SIG-M5 (cell line): ENCODE results near the gene ME3.

Source experiments
- DNase-seq: peaks from one replicate; lab custom pipeline; 2025; lab: John Stamatoyannopoulos, UW

ME3 gene

GRCh38 chr11:86487671-86488070 lies 184.7 kb downstream of the ME3 start:
- no peak for DNase-seq

- DNase-seq = no peak
Measured at GRCh38 chr11:86486261-86487030, 186.0 kb downstream of the ME3 start.

- DNase-seq = no peak
Measured at GRCh38 chr11:86484795-86485166, 187.6 kb downstream of the ME3 start.

- DNase-seq = no peak
Measured at GRCh38 chr11:86483940-86484794, 188.2 kb downstream of the ME3 start.

GRCh38 chr11:86483610-86483939 lies 188.8 kb downstream of the ME3 start:
- DNase-seq = no peak

GRCh38 chr11:86482692-86483091 lies 189.7 kb downstream of the ME3 start:
- no peak for DNase-seq

- DNase-seq = no peak
Measured at GRCh38 chr11:86481399-86481798, 191.0 kb downstream of the ME3 start.

- DNase-seq = no peak
Measured at GRCh38 chr11:86478348-86478747, 194.1 kb downstream of the ME3 start.

GRCh38 chr11:86477495-86478155 lies 194.8 kb downstream of the ME3 start:
- DNase-seq = no peak

- no peak for DNase-seq
Measured at GRCh38 chr11:86476109-86476861, 196.1 kb downstream of the ME3 start.

- DNase-seq = no peak
Measured at GRCh38 chr11:86475027-86475426, 197.4 kb downstream of the ME3 start.

- DNase-seq = no peak
Measured at GRCh38 chr11:86473991-86474833, 198.2 kb downstream of the ME3 start.

GRCh38 chr11:86469491-86470388 lies 202.7 kb downstream of the ME3 start:
- no peak for DNase-seq

- no peak for DNase-seq
Measured at GRCh38 chr11:86468169-86468568, 204.2 kb downstream of the ME3 start.

GRCh38 chr11:86464509-86465221 lies 207.8 kb downstream of the ME3 start:
- DNase-seq = no peak

- DNase-seq = no peak
Measured at GRCh38 chr11:86463955-86464354, 208.5 kb downstream of the ME3 start.

- no peak for DNase-seq
Measured at GRCh38 chr11:86463120-86463519, 209.3 kb downstream of the ME3 start.

GRCh38 chr11:86461892-86462291 lies 210.5 kb downstream of the ME3 start:
- no peak for DNase-seq
